ENCODE results near the gene ASRGL1.
"Not testable (repeated sequence)": the region's sequence is repeated elsewhere in the genome, so short reads cannot be mapped to it uniquely, and the experiment has no call there.

Gene ASRGL1

DNA sequence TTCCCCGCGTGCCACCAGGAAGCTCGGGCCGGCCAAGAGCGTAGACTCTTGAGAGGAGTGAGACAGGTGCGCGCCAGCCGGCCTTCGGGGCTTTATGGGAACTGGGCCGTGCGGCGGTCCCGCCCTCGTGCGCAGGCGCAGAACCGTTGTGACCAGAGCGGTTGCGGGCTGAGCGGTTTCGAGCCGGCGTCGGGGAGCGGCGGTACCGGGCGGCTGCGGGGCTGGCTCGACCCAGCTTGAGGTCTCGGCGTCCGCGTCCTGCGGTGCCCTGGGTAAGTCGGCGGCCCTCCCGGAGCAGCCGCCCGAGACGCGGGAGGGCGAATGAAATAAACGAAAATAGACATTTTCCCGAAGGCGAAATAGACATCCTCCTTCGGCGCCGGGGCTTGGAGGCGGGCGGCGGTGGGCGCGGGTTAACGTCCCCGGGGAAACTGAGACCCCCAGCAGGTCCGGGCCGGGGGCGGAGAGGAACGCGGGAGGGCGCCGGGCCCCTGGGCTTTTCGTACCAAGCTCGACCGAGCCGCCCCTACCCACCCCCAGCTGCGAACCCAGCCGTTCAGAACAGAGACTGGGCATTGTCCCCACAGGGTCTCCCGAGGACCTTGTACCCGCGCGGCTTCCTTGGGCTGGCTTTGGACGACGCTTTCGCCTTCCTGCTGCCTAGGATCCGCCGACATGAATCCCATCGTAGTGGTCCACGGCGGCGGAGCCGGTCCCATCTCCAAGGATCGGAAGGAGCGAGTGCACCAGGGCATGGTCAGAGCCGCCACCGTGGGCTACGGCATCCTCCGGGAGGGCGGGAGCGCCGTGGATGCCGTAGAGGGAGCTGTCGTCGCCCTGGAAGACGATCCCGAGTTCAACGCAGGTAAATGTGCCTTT, at the start of gene ASRGL1:
Gene ASRGL1, plus strand, starts transcription at position 146 of the 879 bp plus-strand sequence. Its CDS starts 530 bp downstream, at position 676.
- Histone ChIP-seq H3K9me3 (ENCODE audit: control insufficient read depth, insufficient read depth, low read length) (no peaks in the 10 kb centered on the region), H3K4me1 (ENCODE audit: control insufficient read depth, insufficient read depth, low read length) (peaks cover 3% of the 10 kb centered on the region), H3K27ac (ENCODE audit: low read depth, low read length) (no peak within 1 kb of the TSS), H3K9ac (ENCODE audit: low read depth, low read length) (peak within 1 kb of the TSS; percentile 53; the same call in 1 of the 2 replicates), H3K4me3 (ENCODE audit: low read depth, low read length) (peak within 1 kb of the TSS; percentile 77), H3K36me3 (ENCODE audit: control insufficient read depth, insufficient read depth, low read length) (0 out of 2 replicates have a peak, but pooled peaks cover 3% of the 10 kb centered on the region), H3K27me3 (ENCODE audit: control insufficient read depth, insufficient read depth, low read length) (no peaks in the 10 kb centered on the region; the same call in 1 of the 2 replicates)

DNA sequence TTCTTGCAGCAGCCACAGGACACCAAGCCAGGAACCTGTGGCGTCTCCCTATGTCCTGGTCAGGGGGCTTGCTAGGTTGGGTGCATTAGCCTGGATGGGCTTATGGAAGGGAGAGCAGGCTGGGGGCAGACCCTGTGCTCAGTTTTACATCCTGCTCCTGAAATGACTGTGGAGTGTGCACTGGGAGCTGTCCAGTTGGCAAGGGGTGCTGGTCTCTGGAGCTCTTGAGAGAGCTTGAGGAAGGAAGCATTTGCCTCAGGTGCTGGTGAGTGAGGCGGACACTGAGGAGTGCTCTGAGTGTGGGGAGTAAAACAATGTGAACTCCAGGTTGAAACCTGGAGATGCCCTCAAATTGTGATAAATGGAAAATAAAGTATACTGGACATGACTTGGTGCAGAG, 41.7 kb upstream of the ASRGL1 start:
- no peaks in the 10 kb centered on the region for H3K36me3 ChIP-seq (ENCODE audit: control insufficient read depth, insufficient read depth, low read length)
- H3K27me3 ChIP-seq (ENCODE audit: control insufficient read depth, insufficient read depth, low read length), result no peaks in the 10 kb centered on the region
- no peak overlapping the region for H3K9ac ChIP-seq (ENCODE audit: low read depth, low read length)
- H3K4me3 ChIP-seq (ENCODE audit: low read depth, low read length), result no peak overlapping the region
- H3K4me1 ChIP-seq (ENCODE audit: control insufficient read depth, insufficient read depth, low read length), result no peaks in the 10 kb centered on the region
- no peak overlapping the region for H3K27ac ChIP-seq (ENCODE audit: low read depth, low read length)
- H3K9me3 ChIP-seq (ENCODE audit: control insufficient read depth, insufficient read depth, low read length), result no peaks in the 10 kb centered on the region

- no peak within 1 kb of the TSS for H3K4me3 ChIP-seq (ENCODE audit: low read depth, low read length)
- H3K27me3 ChIP-seq (ENCODE audit: control insufficient read depth, insufficient read depth, low read length), result no peaks in the 10 kb centered on the region; the same call in 1 of the 2 replicates
- no peaks in the 10 kb centered on the region for H3K36me3 ChIP-seq (ENCODE audit: control insufficient read depth, insufficient read depth, low read length)
- no peak within 1 kb of the TSS for H3K9ac ChIP-seq (ENCODE audit: low read depth, low read length)
- H3K4me1 ChIP-seq (ENCODE audit: control insufficient read depth, insufficient read depth, low read length), result no peaks in the 10 kb centered on the region
- no peak within 1 kb of the TSS for H3K27ac ChIP-seq (ENCODE audit: low read depth, low read length)
- H3K9me3 ChIP-seq (ENCODE audit: control insufficient read depth, insufficient read depth, low read length), result no peaks in the 10 kb centered on the region
Measured at GRCh38 chr11:62298975-62299374, 38.3 kb upstream of the ASRGL1 start, which contains the start of gene SCGB1D4. Gene SCGB1D4, minus strand, starts transcription at chr11:62299075. Its CDS starts 65 bp downstream, at chr11:62299010.

GRCh38 chr11:62306227-62306626, 31.0 kb upstream of the ASRGL1 start:
- Histone ChIP-seq H3K4me1 (ENCODE audit: control insufficient read depth, insufficient read depth, low read length) (no peaks in the 10 kb centered on the region), H3K27ac (ENCODE audit: low read depth, low read length) (no peak overlapping the region)

GRCh38 chr11:62307950-62308349, 29.3 kb upstream of the ASRGL1 start:
- H3K4me1 ChIP-seq (ENCODE audit: control insufficient read depth, insufficient read depth, low read length), result no peaks in the 10 kb centered on the region
- no peak overlapping the region for H3K4me3 ChIP-seq (ENCODE audit: low read depth, low read length)
- no peak overlapping the region for H3K9ac ChIP-seq (ENCODE audit: low read depth, low read length)
- no peaks in the 10 kb centered on the region; the same call in 1 of the 2 replicates for H3K27me3 ChIP-seq (ENCODE audit: control insufficient read depth, insufficient read depth, low read length)
- no peak overlapping the region for H3K27ac ChIP-seq (ENCODE audit: low read depth, low read length)
- H3K9me3 ChIP-seq (ENCODE audit: control insufficient read depth, insufficient read depth, low read length), result no peaks in the 10 kb centered on the region
- H3K36me3 ChIP-seq (ENCODE audit: control insufficient read depth, insufficient read depth, low read length), result no peaks in the 10 kb centered on the region

More at GRCh38 chr11:62306227-62306626, 31.0 kb upstream of the ASRGL1 start:
- Histone ChIP-seq H3K9me3 (ENCODE audit: control insufficient read depth, insufficient read depth, low read length) (no peaks in the 10 kb centered on the region), H3K4me3 (ENCODE audit: low read depth, low read length) (no peak overlapping the region), H3K9ac (ENCODE audit: low read depth, low read length) (no peak overlapping the region), H3K36me3 (ENCODE audit: control insufficient read depth, insufficient read depth, low read length) (no peaks in the 10 kb centered on the region), H3K27me3 (ENCODE audit: control insufficient read depth, insufficient read depth, low read length) (no peaks in the 10 kb centered on the region; the same call in 1 of the 2 replicates)

DNA sequence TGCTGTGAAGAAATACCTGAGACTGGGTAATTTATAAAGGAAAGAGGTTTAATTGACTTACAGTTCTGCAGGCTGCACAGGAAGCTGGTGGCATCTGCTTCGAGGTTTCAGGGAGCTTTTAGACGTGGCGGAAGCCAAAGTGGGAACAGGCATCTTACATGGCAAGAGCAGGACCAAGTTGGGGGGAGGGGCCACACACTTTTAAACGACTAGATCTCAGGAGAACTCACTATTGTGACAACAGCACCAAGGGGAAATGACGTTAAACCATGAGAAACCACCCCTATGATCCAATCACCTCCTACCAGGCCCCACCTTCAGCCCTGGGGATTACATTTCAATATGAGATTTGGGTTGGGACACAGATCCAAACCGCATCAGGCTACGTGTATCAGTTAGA, 27.3 kb upstream of the ASRGL1 start:
- Histone ChIP-seq H3K9me3 (ENCODE audit: control insufficient read depth, insufficient read depth, low read length) (no peaks in the 10 kb centered on the region), H3K9ac (ENCODE audit: low read depth, low read length) (no peak overlapping the region), H3K4me3 (ENCODE audit: low read depth, low read length) (no peak overlapping the region), H3K4me1 (ENCODE audit: control insufficient read depth, insufficient read depth, low read length) (no peaks in the 10 kb centered on the region), H3K27me3 (ENCODE audit: control insufficient read depth, insufficient read depth, low read length) (no peaks in the 10 kb centered on the region), H3K27ac (ENCODE audit: low read depth, low read length) (no peak overlapping the region), H3K36me3 (ENCODE audit: control insufficient read depth, insufficient read depth, low read length) (no peaks in the 10 kb centered on the region)

GRCh38 chr11:62315431-62315830, 21.8 kb upstream of the ASRGL1 start:
- Histone ChIP-seq H3K27ac (ENCODE audit: low read depth, low read length) (no peak overlapping the region), H3K4me1 (ENCODE audit: control insufficient read depth, insufficient read depth, low read length) (no peaks in the 10 kb centered on the region)

DNA sequence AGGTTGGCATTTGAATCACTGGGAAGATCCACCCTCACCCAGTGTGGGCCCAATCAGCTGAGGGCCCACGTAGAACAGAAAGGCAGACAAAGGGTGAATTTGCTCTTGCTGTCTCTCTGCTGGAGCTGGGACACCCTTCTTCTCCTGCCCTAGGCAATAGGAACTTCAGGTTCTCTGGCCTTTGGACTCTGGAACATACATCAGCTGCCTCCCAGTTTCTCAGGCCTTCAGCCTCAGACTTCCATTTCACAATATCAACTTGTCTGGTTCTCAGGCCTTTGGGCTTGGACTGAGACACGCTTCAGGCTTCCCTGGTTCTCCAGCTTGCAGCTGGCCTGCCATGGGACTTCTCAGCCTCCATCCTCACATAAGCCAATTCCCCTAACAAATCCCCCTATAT, 14.7 kb upstream of the ASRGL1 start:
- Histone ChIP-seq H3K36me3 (ENCODE audit: control insufficient read depth, insufficient read depth, low read length) (no peaks in the 10 kb centered on the region), H3K4me1 (ENCODE audit: control insufficient read depth, insufficient read depth, low read length) (peaks cover 17% of the 10 kb centered on the region), H3K27me3 (ENCODE audit: control insufficient read depth, insufficient read depth, low read length) (no peaks in the 10 kb centered on the region), H3K9me3 (ENCODE audit: control insufficient read depth, insufficient read depth, low read length) (no peaks in the 10 kb centered on the region), H3K9ac (ENCODE audit: low read depth, low read length) (no peak overlapping the region), H3K27ac (ENCODE audit: low read depth, low read length) (no peak overlapping the region), H3K4me3 (ENCODE audit: low read depth, low read length) (no peak overlapping the region)

More at GRCh38 chr11:62315431-62315830, 21.8 kb upstream of the ASRGL1 start:
- H3K36me3 ChIP-seq (ENCODE audit: control insufficient read depth, insufficient read depth, low read length), result no peaks in the 10 kb centered on the region
- no peak overlapping the region for H3K9ac ChIP-seq (ENCODE audit: low read depth, low read length)
- no peak overlapping the region for H3K4me3 ChIP-seq (ENCODE audit: low read depth, low read length)
- H3K27me3 ChIP-seq (ENCODE audit: control insufficient read depth, insufficient read depth, low read length), result no peaks in the 10 kb centered on the region
- no peaks in the 10 kb centered on the region for H3K9me3 ChIP-seq (ENCODE audit: control insufficient read depth, insufficient read depth, low read length)

GRCh38 chr11:62324731-62325556, 12.3 kb upstream of the ASRGL1 start:
- H3K27me3 ChIP-seq (ENCODE audit: control insufficient read depth, insufficient read depth, low read length), result no peaks in the 10 kb centered on the region
- no peak overlapping the region for H3K9ac ChIP-seq (ENCODE audit: low read depth, low read length)
- H3K27ac ChIP-seq (ENCODE audit: low read depth, low read length), result no peak overlapping the region
- H3K4me1 ChIP-seq (ENCODE audit: control insufficient read depth, insufficient read depth, low read length), result peaks cover 17% of the 10 kb centered on the region
- H3K9me3 ChIP-seq (ENCODE audit: control insufficient read depth, insufficient read depth, low read length), result no peaks in the 10 kb centered on the region
- no peaks in the 10 kb centered on the region for H3K36me3 ChIP-seq (ENCODE audit: control insufficient read depth, insufficient read depth, low read length)
- no peak overlapping the region for H3K4me3 ChIP-seq (ENCODE audit: low read depth, low read length)

DNA sequence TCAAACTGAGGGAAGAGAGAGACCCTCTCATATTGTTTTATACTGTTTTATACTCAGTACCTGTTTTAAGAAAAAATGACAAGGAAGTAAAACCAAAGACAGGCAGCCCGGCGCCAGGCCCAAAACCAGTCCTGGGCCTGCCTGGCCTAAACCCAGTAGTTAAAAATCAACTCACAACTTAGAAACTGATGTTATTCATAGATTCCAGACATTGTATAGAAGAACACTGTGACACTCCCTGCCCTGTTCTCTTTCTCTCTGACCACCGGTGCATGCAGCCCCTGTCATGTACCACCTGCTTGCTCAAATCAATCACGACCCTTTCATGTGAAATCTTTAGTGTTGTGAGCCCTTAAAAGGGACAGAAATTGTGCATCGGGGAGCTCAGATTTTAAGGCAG, 11.5 kb upstream of the ASRGL1 start:
- H3K27ac ChIP-seq (ENCODE audit: low read depth, low read length); H3K36me3 ChIP-seq (ENCODE audit: control insufficient read depth, insufficient read depth, low read length); H3K9ac ChIP-seq (ENCODE audit: low read depth, low read length); H3K4me3 ChIP-seq (ENCODE audit: low read depth, low read length); H3K27me3 ChIP-seq (ENCODE audit: control insufficient read depth, insufficient read depth, low read length); H3K9me3 ChIP-seq (ENCODE audit: control insufficient read depth, insufficient read depth, low read length): not testable (repeated sequence)
- peaks cover 17% of the 10 kb centered on the region for H3K4me1 ChIP-seq (ENCODE audit: control insufficient read depth, insufficient read depth, low read length)

All from HUES48 (cell line).